ENCODE results near the gene TSEN2.
"Not testable (repeated sequence)": the region's sequence is repeated elsewhere in the genome, so short reads cannot be mapped to it uniquely, and the experiment has no call there.

The TSEN2 gene

DNA sequence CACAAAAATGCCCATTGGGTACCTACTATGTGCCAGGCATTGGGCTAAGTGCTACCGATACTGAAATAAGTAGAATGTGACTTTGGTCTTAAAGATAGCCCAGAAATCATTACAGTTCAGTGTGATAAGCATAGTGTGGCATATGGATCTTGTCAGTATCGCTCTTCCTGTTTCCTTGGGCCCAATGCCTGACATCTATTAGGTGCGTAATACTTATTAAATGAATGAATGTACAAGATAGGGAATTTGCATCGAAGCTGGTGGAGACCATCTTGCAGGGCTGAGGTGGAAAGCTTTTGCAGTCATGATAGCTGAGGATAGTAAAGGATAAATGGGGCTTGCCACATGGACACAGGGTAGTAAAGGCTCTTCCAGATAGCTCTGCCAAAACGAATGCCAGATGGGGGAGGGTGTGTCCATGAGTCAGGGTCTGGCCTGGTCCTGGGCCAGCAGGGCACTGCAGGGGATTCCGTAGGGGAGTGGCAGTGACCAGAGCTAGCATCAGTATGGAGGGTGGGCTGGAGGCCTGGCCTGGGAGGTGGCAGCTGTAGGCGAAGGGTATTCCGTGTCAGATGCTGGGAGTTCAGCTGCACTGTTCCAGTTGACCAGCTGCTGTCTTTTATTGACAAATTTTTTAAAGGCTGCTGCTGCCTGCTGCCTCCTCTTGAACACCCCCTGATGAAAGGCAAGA is 23.5 kb downstream of the TSEN2 start:
- no peak for DNase-seq

DNA sequence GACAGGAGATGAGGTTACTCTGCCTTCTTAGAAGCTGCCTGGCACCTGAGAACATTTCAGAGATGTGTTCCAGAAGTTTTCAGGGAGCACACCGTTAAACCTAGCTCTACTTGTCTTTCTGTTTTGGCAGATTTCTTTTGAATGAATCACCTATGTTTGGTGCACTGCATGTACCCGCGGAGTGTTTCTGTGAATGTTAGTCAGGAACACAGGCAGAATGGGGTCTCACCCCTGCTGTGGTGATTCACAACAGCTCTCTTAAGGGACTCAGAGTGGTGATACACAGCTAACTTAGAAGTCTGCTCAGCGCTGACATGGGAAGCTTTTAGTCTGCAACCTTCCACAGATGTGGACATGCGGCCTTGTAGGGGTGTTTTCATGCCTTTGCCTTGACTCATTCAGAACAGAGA is 24.0 kb downstream of the TSEN2 start:
- DNase-seq, result no peak

DNA sequence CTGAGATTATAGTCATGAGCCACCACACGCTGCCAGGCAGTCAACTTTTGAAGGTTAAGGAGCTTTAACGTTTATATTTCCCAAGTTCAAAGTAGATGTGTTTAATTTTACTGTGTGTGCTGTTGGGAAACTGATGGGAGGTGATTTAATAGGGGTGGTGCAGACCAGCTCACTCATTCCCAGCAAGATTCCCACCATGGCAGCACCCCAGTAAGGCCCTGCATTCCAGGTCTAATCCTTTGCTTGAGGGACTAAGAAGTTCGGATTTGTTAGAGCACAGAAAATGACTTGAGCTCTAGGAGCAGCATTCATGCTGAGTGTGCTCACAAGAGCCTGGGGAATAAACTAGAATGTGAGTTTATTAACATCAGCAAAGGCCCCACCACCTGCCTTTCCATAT is 25.2 kb downstream of the TSEN2 start:
- no peak for DNase-seq

DNA sequence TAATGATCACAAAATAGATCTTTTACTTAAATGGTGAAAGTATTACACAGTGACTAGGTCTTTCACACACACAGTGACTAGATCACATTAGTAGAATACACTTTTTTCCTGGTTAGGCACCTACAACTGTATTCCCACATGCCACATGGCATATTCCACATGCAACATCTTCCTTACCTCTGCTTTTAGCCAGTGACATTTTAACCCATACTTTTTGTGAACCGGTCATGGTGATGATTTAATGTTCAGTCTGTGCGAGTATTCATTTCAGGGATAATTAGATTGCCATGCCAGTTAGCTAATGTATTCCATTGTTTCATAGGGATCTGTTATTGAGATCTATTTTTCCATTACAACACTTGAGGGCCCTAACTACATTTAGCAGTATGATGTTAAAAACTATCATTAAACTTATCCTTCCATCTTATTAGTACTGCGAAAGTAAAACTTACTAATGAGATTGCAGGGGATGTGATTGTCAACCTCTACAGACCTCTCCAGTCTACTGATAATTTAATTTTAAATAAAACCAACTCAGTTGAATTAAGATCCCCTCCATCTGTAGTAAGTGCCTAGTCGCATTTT is 28.3 kb downstream of the TSEN2 start:
- DNase-seq, result no peak

DNA sequence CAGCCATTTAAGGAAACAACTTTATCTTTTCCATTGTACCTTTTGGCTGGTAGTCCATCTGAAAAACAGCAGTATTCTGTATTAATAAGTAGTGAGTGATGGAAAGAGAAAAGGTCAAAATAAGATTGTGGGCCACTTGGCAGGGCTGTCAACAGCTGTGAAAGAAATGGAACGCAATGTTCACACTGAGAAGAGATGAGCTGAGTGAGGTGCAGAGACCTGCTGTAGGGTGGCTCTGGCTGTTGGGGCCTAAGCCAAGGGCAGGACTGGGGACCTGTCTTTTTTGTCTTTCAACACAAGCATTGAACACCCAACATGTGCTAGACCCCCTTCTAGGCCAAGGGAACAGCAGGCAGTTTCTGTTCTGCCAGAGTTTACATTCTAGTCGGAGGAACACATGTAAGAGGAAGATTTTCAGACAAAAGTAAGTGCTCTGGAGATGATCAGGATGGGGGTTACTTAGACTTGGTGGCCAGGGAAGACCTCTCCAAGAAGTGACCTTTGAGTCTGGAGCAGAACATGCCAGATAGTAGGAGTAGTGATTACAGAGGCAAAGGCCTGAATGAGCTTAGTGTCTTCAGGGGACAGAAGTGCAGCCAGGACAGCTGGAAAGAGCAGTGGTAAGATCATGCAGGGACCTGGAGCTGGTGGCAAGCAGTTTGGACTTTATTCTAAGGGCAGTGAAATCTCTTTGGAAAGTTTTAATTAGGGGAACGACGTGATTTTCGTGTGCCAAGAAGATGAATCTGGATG is 29.6 kb downstream of the TSEN2 start:
- no peak for DNase-seq

DNA sequence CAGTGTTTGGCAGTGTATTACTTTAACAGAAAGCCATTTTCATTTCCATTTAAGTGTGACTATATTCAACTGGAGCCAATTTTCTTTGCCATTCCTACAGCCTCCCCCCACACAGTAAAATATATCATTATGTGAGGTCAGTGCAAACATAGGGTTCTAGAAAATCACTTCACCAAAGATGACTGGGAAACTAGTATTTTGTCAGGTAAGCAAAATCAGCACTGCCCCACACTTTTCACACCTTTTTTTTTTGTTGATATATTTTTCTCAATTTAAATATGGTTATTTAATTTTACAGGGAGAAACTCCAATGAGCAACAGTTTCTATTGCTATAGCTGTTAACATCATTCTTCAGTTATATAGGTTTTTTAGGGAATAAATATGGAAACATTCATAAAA is 31.4 kb downstream of the TSEN2 start:
- no peak for DNase-seq

DNA sequence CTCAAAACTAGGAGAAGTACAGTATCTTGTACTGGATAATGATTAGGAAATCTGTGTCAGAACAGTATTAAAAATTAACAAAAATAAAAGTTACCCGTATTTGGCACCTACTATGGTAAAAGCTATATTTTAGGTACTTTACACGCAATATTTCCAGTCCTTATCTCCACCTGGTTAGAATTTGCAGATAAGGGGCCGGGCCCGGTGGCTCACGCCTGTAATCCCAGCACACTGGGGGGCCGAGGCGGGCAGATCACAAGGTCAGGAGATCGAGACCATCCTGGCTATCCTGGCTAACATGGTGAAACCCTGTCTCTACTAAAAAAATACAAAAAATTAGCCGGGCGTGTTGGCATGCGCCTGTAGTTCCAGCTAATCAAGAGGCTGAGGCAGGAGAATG is 32.6 kb downstream of the TSEN2 start:
- DNase-seq, result no peak

DNA sequence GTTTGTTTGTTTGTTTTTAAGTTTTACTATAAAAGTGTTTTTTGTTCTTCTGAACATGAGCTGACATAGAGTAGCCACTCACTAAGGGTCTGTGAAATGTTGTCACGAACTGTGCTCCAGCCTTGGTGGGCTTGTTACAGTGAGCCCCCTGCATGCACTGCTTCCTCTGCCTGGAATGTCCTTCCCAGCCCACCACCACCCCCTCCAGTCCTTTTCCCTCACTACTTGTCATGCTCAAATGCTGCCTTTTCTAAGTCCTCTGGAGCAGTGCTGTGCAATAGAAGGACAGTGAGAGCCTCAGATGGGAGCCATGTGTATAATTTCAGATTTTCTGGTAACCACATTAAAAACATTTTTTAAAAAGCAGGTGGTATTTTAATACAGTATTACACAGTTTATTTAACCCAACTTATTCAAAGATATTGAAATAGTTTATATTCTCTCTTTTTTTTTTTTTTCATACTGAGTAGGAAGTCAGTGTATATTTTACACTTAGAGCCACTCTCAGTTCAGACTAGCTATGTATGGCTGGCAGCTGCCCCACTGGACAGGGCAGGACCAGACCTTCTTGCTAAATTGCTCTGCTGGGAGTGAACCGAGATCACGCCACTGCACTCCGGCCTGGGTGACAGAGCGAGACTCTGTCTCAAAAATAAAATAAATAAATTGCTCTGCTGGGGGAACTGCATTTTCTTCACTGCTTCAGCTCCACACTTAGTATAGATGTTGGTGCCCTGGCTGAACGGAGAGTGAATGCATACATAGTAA is 34.2 kb downstream of the TSEN2 start:
- DNase-seq, result no peak

DNA sequence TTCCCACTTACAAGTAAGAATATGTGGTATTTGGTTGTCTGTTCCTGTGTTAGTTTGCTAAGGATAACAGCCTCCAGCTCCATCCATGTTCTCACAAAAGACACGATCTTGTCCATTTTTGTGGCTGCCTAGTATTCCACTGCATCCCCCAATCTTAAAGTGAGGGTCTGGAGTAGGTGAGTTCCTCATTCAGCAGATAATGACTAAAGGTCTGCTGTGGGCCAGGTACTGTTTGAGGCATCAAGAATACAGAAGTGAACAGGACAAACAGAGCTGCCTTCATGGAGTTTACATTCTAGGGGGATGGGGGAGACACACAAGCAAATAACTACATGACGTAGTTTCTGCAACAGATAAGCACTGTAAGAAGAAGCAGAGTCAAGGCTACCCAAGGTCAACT is 36.7 kb downstream of the TSEN2 start:
- DNase-seq, result no peak

DNA sequence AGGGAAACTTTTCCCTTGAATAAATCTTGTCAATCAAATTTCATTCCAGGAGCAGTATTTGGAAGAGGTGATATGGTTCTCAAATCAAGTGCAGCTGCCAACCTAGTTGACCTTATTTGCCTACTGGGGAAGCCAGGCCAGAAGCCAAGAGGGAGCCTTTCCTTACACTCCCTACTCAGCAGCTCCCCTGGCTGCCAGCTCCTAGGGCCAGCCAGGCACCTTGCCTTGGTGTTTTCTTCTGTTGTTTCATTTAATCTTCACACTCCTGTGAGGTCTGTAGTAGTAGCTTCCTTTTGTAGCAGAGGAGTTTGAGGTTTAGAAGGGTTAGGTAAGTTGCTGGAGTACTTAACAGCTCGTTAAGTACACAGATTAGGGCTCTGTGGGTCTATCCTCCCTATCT is 38.4 kb downstream of the TSEN2 start:
- no peak for DNase-seq

DNA sequence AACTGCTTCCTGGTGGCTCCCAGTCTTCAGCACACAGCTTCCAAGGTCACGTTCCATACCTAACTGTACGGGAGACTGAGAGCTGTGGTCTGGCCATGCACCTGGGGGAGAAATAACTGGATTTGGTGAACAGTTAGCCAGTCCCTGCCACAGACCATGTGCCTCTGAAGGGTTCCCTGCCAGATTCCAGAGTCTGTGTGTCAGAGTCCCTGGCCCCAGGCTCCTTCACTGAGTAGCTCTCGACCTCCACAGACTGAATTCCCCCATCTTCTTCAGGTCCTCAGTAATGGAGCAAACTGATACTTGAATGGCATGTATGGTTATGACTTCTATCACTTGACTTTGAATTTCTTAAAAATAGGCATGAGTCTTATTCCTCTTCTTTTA is 43.5 kb downstream of the TSEN2 start:
- DNase-seq, result no peak

DNA sequence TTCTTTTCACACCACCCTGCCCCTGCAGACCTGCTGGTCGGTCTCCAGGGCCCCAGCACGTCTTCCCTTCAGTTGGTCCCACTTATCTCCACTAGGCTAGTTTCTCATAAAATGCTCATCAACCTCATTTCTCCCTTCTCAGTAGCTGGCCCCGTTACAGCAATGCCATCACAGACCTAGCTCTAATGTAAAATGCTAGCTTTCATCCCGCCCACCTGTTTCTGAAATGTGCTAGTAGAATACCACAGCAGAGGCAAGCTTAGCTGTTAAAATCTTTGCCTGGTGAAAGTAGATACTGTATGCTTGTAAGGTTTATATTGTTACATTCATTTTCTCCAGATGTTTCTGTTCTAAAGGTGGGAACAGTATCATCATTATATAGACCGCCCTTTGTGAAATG is 47.9 kb downstream of the TSEN2 start:
- DNase-seq, result no peak

DNA sequence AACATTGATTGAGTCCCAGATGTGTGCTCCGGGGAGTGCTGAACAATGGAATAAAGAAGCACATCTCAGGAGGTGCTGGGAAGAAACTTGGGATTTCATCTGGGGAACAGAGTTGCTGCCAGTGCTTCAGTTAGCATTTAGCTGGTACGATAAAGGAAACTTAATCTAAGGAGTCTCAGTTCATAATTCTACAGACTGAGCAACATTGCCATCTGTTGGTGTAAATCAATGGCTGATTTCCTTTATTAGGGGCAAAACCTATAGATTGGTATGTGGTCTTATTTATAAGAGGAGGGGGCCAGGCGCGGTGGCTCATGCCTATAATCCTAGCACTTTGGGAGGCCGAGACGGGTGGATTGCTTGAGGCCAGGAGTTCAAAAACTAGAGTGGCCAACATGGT is 52.1 kb downstream of the TSEN2 start:
- DNase-seq, result no peak

DNA sequence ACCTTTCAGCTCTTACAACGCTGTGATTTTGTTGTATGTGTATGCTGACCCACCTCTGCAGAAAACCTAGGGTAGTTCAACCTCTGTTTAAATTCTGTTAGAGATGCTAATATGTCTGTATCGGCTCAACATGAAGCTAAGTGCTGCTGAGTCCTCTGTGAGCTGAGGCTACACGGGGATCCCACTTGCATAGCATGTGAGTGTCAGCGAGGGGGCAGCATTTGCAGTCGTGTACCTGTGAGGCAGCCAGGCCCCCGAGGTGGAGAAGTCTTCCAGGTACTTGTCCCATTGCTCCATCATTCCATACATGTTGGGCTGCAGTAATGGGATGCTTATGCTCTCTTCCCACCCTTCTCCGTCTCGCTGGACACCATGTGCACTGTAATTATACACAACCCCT is 57.3 kb downstream of the TSEN2 start:
- DNase-seq, result no peak

DNA sequence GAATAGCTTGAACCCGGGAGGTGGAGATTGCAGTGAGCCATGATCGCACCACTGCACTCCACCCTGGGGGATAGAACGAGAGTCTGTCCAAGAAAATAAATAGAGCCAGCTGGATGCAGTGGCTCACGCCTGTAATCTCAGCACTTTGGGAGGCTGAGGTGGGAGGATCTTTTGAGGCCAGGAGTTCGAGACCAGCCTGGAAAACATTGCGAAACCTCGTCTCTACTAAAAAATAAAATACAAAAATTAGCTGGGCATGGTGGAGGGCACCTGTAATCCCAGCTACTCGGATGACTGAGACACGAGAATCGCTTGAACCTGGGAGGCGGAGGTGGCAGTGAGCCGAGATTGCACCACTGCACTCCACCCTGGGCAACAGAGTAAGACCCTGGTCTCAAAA is 59.2 kb downstream of the TSEN2 start:
- DNase-seq, result not testable (repeated sequence)

DNA sequence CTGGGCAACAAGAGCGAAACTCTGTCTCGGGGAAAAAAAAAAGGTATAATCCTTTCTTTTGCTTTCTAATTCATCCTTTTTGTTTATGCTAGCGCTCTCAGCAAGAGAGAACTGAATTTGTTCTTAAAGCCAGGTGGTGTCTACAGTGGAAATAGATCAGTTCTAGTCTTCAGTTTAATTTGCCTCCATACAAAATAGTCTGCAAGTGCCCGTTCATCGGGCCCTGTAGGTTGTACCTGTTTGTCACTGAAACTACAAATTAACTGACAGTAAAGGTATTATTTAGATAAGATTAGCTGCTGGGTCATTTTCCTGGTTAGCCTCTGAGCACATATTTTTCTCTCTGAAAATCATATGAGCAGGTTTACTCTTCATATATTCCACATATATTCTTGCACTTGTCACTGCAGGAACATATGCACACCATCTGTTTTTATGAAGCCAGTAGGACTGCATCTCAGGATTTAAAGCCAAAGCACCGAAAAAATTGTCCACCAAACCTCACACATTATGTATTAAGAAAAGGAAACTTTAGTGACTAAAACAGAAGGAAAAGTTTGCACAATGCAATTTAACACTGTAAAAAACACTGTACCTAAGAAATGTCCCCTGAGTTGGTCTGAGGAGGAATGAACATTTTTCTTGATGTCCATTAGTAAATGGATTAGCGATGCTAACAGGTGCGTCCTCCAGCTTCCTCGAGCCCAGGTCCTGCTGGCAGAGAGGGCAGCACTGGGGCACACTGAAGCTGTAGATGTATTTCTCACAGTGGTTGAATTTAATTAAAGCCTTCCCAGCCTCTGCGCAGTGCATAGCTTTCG is 60.6 kb downstream of the TSEN2 start:
- DNase-seq, result no peak

DNA sequence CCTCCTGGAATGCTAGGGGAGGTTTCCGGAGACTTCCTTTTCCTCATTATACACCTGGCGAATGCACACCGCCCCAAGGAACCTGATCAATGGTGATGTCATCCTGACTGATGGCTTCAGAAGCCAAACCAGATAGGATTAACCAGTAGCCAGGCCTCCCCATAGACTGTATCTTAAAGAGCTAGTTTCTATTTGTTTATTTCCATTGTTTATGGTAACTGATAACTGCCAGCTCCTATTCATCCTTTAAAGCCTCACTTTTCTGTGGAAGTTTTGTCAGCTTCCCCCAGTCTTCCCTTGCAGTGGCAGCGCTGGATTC is 61.2 kb downstream of the TSEN2 start, which contains the start of gene MKRN2OS:
TSS of gene MKRN2OS (minus strand) at position 27 of the 319 bp plus-strand sequence. CDS start 35 bp downstream, outside the sequence.
- DNase-seq, result no peak

DNA sequence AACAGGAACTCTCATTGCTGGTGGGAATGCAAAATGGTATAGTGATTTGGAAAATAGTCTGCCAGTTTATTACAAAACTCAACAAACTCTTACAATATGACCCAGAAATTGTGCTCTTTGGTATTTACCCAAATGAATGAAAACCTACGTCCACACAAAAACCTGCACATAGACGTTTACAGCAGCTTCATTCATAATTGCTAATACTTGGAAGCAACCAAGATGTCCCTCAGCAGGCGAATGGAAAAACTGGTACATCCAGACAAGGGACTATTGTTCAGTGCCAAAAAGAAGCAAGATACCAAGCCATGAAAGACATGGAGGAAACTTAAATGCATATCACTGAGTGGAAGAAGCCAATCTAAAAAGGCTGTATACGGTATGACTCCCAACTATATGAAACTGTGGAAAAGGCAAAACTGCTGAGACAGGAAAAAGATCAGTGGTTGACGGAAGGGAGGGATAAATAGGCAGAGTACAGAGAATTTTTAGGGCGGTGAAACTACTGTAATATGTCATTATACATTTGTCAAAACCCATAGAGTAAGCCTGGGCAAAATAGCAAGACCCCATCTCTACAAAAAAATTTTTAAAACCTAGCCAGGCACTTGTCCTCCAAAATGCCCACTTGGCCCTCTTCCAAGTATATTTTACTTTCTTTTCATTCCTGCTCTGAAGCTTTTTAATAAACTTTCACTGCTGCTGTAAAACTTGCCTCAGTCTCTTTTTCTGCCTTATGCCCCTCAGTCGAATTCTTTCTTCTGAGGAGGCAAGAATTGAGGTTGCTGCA is 65.9 kb downstream of the TSEN2 start:
- DNase-seq, result no peak

DNA sequence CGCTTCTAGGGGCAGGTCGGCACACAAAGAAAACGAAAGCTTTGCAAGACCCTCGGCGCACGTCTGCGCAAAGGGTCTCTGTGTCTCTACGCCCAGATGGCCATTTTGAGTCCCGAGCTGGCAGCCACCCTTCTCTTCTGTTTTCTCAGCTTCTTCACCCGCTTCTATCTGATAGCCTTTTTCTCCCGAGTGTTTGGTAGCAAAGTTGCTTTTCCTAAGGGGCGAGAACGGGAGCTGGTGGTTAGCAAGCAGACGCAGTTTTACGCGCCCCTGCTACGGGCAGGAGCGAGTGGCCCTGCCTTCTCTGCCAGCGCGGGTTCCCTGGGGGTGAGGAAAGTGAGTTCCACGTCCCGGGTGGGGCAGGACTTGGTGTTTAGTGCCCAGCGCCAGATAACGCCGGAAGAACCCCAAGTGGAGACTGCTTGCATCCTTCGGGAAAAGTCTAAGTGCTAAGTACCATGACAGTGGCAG is 69.7 kb downstream of the TSEN2 start:
- no peak for DNase-seq

DNA sequence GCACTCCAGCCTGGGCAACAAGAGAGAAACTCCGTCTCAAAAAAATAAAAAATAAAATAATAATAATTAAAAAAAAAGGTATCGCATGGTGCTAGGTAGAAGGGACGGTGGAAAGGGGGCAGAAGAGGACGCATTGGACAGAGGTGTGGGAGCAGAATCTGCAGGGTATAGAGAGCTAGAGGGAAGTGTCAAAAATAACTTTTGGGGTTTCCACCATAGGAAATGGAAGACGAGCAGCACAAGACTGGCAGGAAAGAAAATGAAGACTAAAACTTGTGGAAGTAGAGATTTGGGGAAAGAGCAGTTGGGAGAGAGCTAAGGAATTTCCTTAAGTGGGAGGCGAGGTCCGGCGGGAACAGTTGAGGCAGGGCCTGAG is 72.0 kb downstream of the TSEN2 start:
- DNase-seq, result no peak

DNA sequence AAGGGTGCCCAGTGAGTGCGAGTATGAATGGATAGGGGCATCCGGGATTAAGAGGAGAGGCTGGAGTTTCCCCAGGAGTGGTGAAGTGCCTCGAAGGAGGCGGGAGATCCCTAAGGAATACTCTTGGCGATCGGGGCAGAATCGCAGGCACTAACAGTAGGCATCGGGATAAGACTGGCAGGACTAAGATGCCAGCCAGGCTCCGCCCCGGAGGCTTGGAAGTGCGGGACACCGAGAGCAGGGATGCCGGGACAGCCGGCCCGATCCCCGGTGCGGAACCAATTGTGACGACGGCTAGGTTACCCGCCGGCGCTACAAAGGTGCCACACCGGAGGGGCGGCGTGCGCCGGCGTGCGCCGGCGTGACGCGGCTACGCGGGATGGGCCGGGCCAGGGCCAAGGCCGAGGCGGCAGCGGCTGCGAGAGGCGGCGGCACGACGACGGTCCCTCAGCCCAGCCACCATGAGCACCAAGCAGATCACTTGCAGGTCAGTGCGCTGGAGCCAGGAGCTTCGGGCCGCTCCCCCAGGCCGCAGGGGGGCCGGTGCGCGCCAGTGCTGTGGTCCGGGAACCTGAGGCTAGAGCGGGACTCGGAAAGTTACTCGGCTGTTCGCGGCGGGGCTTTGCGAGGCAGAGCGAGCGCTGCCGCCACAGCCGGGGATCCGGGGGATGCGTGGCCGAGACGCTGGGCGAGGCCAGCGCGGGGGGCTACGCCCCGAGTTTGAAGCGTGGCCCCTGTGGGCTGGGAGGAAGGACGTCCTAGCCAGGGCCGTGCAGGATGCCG is 72.6 kb downstream of the TSEN2 start, which contains the start of gene MKRN2:
TSS of gene MKRN2 (plus strand) at position 398 of the 783 bp plus-strand sequence. CDS start at position 462, 64 bp downstream.
- DNase-seq, result peak; percentile 78

Measured in NCI-H1048 (cell line).